HG03565 (cell line): ENCODE results near the gene PBX1.
"Not testable (repeated sequence)": the region's sequence is repeated elsewhere in the genome, so short reads cannot be mapped to it uniquely, and the experiment has no call there.

Experiments used
- ATAC-seq: cut with Tn5 transposase; IDR thresholded peaks from one replicate; pipeline ENCODE4 v1.9.1; 2021; ENCODE audit warnings: mild to moderate bottlenecking, moderate library complexity; ENCODE audit not compliant: unreplicated experiment

The PBX1 gene

DNA sequence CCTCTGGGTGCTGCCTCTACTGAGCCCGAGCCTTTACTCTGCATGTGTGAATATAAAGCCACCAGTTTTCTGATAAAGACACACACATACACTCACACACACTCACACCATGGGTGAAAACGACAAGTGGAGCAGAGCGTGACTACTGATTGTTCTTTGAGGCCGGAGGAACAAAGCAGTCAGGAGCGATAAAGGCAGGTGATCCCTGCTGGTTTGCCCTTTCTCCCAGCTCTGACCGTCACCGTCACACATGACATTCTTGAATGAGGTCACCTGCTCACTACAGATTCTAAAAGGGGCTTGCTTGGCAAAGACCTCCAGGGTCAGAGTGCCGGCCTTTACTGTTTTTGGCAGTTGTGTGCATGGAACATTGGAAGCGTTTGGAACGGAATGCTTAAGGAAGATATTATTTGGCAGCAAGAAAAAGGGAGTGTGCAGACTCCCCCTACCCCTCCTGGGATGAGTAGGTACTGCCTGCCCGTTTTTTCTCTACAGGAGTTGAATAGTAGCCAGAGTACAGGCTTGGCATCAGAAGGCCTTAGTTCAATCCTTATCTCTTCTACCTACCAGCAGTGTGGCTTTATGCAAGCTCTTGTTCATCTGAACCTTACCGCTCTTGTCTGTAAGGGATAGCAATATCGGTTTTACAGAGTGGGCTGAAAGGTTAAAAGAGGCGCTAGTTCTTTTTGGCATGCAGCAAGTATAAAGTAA, 79.7 kb downstream of the PBX1 start:
- no peak for ATAC-seq

DNA sequence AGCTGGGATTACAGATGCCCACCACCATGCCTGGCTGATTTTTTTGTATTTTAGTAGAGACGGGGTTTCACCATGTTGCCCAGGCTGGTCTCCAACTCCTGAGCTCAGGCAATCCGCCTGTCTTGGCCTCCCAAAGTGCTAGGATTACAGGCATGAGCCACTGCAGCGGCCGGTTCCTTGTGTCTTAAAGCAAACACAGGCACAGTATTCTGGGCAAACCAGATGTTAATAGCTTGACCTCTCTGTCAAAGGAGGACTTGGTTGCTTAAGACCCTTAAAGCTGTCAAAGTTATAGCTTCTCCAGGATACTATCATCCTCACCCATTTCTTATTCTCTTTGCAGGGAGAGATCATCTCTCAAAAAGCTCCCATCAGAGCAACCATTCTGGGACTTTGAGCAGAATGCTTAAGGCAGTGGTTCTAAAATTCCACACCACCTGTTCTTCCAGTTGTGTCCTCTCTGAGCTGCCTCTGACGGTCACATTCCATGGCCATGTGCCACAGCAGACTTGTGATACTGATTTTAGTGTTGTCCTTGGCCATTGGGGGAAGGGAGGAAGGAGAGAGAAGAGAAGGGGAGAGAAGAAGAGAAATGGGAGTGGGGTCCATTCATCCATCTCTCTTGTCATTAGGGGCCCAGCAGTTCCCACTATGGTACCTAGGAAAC, 81.8 kb downstream of the PBX1 start:
- no peak for ATAC-seq

DNA sequence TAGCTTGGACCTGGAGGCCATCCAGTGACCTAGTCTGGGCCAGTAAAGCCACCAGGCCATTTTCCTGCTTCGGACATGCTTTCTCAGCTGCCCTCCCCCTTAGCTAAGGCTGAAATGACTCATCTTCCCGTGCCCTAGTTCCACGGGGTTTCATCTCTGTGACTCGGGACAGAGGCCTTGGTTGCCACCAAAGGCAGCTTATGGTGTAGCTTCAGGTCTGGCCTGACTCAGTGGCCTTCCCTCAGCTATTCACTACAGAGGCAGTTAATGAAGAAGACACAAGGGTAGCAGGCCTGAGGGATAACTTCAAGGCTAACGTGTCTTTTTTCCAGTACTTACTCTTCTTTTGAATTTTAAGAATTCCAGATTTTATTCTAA, 82.4 kb downstream of the PBX1 start:
- no peak for ATAC-seq

DNA sequence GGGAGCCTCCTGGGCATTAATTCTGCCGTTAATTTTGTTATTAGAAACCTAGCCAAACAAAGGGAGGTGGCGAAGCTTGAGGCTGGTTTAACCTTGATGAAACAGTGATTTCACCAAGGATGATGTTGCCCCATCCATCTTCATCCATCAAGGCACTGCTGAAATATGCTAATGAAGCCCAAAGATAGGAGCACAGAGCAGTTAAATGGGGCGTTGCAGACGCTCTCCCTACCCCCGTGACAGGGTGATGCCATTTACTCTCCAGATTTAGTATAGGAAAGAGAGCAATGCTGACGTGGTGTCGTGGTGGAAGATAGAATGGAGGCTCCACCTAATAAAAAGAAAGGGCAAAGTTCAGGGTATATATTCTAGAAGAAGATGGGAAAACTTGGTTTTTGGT, 84.0 kb downstream of the PBX1 start:
- ATAC-seq = no peak

DNA sequence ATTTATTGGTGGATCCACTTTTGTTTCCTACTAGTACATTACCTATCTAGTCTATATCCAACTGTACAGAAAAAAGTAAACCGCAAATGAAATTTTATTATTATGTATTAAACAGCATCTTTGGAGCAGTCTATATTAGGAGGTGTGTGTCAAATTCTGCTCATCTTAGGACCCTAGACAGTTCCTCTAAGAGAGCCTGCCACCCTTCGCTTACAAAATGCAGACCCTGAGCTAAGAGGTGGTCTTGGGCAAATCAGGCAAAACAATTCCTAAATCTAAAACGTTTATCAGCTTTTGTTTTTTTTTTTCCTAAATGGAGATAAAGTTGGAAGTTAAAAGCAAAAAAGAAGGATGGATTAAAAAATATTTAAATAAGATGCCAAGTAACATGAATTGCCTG, 85.3 kb downstream of the PBX1 start:
- no peak for ATAC-seq

DNA sequence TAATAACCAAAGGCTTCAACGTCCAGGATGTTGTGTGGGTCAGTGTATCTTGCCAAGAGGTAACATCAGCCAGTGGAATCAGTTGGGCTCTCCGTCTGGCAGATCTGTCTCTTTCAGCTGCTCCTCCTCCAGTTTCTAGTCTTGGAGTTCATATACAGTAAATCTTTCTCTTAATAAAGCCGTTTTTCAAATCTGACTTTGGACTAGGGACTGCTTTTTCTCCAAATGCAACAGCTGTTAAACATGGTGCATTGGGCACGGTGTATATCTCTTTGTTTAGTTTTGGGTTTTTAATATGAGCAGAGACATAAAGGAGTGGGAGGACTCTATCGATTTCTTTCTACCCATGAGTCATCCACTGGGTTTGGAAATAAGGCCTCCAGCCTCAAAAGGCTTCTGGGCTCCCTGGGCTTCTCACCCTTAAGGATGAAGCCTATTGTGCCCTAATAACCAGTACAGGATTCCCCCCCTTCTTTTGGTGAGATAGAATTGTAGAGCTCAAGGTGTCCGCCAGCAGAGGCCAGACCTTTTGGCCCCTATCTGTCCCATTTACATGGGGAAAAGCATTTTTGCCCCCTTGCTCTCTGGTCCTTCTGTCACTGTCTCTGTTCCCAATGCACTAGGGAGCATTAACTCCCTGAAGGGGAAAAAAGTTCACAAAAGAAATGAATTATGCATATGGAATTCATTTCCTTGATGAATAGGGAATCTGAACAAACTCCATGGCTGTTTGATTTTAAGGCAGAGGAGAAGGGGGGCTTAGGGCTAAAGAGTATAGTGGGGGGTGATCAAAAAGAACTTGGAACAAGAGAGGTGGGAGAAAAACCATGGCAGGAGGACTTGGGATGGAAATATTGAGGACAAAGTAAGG, 86.0 kb downstream of the PBX1 start:
- ATAC-seq = no peak

DNA sequence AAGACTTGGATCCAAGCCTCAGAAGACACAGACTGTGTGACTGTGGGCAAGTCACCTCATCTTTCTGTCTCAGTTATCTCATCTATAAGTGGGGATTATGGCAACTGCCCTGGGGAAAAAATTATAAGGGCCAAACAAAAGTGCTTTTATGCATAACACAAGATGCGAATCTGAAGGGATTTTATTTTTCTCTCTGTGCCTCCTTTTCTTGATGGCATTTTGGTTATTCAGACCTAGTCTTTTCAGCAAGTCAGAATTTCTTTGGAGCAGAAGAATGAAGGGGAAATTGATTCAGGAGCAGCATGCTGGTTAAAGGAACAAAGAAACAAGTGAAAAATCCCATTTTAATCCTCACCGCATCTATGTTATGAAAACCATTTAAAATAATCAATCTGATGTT, 86.9 kb downstream of the PBX1 start:
- no peak for ATAC-seq

DNA sequence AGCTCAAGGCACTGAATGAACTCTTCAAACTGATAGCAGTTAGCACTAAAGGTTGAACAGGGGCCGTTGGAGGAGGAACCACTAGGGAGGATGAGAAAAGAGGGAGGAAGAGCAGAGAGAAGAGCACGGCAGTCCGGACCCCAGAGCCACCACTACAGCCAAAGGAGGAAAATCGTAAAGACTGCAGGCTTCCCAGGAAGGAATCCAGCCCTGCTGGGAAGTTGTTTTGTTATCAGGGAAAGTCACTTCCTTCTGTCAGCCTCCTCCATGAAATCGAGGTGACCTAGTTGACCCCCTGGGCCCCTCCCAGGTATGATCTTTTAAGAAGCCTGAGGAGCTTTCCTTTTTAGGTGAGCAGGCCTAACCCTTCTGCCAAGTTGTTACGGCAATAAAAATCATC, 88.2 kb downstream of the PBX1 start:
- no peak for ATAC-seq

DNA sequence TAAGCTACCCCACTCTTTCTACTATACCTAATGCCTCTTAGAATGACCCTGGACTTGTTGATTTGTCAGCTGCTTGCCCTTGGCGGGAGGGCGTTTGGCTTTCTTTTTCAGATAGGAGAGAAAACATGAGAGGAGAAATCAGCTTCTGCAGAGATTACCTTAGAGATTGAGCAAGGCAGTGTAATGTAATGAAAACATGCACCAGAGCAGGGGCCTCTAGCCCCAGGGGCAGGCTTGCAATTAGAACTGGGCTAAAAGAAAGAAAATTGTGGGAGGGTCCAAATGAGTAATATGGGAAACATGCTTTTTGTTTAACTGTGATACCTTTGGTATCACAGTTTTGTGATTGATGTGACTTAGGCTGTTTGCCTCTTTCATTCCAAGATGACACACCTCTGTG, 89.7 kb downstream of the PBX1 start:
- no peak for ATAC-seq

DNA sequence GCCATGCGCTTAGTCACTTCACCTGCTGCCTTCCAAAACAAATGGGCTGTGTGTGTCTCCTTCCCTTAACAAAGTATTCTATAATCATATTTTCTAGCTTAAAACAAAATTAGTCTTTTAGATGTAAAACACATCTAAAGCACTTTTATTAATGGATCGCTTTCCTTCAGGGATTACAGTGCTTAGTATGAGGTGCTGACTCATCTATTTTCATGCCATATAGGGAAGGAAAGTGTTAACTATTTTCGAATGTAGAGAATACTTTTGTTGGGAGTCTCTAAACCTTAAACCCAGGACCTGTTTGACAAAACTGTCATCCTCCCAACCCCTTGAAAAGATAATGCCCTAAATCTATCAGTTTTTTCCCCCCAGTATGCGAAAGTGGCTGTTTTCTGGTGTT, 90.2 kb downstream of the PBX1 start:
- ATAC-seq = no peak

DNA sequence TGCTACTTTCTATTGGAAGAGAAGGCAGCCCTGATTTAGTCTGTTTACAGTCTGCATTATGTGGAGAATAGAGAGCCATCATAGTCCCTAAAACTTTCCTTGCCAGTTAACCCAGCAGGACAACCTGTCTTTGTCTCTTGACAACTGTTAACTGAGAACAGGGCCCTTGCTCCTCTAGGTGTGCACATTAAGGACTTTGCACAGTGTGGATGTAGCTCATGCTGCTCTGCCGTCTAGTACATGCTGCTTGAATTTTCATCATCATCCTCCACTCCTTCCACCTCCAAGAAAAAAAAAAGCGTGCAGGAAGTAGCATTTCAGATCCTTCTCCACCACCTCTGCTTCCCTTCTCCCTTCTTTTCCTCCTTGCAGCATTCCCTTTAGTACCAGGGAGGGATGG, 91.5 kb downstream of the PBX1 start:
- no peak for ATAC-seq

DNA sequence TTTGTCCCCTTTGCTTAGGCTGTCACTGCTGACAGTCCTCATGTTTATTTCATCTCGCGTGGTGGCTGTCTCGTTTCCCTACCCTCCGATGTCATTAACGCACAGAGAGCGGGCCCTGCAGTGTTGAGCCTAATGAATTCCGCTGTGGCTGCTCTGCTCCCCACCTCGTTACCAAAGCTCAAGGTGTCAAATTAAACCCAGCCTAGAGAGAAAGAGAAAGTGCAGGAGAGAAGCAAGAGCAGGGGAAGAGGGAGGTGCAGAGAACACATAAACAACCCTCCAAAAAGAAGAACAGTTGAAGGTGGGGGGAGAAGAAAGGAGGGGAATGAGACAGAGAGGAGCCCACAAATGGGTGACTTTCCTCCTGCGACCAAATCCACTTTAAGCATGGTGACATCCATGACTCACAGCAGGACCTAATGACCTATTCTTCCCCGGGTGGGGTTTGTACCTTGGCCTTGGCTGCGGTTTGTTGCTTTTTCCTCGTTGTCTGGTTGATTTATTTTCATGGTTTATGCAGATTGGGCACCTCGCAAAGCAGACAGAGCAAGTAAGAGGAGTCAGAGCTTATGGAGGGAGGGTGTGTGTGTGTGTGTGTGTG, 92.5 kb downstream of the PBX1 start:
- ATAC-seq = no peak

DNA sequence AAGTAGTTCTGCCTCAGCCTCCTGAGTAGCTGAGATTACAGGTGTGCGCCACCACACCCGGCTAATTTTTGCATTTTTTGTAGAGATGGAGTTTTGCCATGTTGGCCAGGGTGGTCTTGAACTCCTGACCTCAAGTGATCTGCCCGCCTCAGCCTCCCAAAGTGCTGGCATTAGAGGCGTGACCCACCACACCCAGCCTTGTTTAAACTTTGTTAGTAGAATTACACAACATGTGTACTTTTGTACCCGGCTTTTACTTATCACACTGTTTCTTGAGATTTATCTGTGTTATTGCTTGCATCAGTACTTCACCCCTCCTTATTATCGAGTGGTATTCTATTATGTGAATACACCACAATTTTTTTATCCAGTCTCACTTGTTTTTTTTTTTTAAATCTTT, 94.0 kb downstream of the PBX1 start:
- not testable (repeated sequence) for ATAC-seq

DNA sequence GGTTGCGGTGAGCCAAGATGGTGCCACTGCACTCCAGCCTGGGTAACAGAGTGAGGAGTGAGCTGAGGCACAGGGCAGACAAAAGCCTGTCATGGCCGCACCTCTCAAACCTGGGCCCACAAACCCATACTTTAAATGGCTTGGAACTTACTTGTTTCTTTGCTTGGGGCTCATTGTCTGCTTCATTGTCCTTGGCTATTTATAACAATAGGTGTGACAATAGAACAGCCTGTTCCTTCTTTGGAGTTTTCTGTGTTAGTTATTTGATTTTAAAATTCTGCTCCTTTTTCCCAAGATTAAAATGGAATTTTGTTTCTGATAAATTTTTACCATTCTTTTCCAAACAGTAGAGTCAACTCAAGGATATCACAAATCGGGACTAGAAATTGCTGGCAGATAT, 94.7 kb downstream of the PBX1 start:
- ATAC-seq = no peak

DNA sequence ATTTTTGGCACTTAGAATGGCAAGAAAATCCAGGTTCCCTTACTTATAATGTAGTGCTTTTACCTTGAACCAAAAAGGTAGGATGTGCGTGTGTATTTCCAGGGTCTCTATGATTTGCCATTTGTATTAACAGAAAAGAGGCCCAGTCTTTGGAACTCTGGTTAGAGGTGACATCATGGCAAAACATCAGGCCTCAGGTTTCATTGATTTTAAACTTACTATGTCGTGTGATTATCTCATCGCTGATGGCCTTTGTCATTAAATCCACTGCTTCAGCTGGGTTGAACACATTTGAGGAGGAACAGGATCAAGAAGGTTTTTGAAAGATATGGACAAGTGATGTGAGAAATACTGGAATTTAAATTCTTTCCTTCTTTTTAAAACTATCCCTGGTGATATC, 95.2 kb downstream of the PBX1 start:
- no peak for ATAC-seq

DNA sequence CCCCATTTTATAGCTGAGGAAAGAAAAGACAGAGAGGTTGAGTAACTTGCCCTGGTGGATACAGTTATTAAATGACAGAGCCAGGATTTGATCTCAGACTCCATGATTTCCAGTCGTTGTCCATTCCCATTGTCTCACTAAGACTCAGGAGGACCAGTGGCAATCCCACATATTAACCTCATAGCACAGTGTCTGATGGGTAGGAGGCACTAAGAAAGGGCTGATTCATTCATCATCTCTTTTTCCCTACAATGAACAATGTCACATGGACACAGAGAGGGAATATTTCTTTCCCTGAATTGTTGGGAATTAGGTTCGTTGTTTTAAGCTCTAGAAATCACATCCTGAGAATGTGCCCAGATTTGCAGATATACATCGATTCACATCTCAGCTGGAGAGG, 99.9 kb downstream of the PBX1 start:
- no peak for ATAC-seq

DNA sequence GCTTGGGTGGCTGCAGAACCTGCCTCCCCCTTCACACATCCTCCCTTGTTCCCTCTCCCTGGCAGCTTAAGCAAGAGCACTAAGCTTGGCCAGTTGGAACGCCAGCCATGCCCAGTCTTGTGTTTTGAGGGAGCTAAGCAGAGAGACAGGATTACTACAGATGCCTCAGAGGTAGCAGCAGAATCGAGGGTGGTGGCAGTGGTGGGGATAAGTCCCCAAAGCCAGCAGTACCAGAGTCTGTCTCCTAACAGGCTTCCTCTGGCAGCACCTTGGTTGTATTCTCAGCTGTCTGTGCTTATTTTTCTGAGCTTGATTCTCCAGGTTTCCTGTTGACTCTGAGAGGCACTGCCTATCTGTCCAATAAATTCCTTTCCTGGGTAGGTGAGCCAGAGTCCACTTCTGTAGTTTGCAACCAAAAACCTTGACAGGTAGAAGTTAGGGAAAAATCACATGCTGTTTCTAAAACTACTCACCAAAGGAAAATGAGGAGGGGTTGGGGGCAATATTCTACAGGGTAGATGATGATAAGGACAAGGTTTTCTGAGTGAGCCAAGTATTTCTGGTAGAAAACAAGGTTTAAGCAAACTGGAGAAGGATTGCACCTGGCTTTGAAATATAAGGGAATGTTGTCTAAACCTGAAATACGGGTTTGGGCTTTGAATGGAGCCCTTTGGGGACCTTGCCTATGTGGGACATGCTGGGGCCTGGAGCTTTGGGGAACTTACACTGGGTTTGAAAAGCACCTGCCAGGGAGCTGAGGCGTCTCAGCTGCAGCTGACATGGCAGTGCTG, 100.8 kb downstream of the PBX1 start:
- no peak for ATAC-seq

DNA sequence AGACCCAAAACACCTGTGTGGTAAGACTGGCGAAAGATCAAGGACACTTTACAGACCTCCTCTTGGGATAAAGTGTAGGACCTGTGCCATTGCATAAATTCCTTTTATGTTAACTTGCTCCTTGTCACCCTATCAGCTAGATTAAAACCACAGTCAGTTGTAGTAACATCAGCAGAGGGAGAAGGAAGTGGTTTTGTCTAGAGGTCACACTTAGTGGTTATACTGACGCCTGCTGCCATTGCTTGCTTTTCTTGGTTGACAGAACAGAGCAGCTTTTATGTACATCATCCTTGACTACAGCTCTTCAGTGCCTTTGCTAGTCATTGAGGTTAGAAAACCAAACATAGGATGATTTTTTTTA, 101.4 kb downstream of the PBX1 start:
- peak; percentile 89 for ATAC-seq

DNA sequence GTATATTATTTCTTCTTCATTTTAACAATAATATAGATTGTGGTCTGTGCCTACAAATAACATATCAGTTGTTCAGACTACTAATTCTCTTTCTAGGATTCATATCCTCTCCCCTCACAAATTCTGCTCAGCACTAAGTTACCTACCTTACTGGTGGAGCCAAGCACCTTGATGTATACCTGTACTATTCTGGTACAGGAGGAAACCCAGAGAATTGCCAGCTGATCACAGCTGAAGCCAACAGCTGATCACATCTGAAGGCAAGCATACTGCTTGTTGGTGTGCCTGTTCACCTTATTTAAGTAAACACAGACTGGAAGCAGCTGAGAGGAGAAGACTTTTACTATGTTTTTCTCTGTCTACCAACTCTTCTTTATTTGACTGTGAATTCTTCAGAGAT, 101.8 kb downstream of the PBX1 start:
- peak; percentile 2 for ATAC-seq

DNA sequence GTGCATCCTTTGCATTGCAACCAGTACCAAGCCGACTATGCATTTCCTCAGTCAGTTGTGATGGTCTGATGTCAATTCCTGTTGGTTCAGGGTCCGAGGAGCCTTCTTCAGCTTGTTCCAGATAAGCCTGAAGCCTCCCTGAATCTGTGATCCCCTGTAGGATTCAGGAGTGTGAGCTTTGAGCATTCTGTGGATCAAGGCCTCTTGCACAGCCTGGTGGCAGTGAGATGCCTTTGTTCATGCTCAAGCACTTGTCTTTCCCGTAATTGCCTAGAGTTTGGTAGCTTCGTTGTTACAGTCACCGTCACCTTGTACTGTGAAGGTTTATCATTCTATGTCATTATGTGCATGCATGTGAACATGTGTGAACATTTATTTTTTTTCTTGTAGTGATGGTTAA, 103.5 kb downstream of the PBX1 start:
- ATAC-seq = no peak

DNA sequence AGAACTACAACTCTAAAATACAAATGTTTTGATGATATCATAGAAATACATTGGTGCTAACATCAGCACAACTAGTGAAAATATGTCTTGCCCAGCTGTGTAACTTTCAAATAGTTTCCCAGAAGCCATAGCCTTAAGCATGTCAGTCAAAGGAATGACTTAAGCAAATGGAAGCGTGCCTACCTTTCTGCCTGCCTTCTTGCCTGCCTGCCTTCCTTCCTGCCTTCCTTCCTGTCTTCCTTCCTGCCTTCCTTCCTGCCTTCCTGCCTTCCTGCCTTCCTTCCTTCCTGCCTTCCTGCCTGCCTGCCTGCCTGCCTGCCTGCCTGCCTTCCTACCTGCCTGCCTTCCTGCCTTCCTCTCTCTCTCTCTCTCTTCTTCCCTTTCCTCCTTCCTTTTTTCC, 104.0 kb downstream of the PBX1 start:
- ATAC-seq = no peak
